NAMALWA (cell line): ENCODE measurements around the gene IGSF3.
"Not testable (repeated sequence)": the region's sequence is repeated elsewhere in the genome, so short reads cannot be mapped to it uniquely, and the experiment has no call there.

Experiments
- DNase-seq: peaks from one replicate; pipeline ENCODE4 v3.0.0-alpha.2; 2015; ENCODE audit warnings: low spot score

Gene IGSF3

GRCh38 chr1:116629441-116629840 lies 38.1 kb downstream of the IGSF3 start:
- DNase-seq: not testable (repeated sequence)

GRCh38 chr1:116628448-116628847 lies 39.1 kb downstream of the IGSF3 start:
- no peak for DNase-seq

- DNase-seq: not testable (repeated sequence)
Observed at GRCh38 chr1:116627357-116627756, 40.2 kb downstream of the IGSF3 start.

DNA sequence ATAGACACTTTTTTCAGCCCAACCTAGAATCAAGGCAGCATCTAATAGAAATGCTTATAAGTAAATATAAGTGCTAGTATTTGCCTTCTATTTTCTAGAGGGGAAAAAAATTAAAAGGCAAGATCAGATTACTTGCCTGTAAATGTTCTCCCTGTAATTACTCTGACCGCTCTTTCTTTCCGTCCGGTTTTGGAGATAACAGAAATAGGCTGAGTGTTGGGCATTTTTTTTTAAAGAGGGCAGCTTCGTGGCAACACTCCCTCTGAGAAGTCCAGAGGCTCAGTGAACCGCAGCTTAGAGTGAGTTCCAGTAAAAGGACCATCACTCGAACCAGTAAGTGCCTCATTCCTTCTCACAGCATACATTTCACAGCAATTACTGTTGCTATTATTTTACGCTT lies 40.6 kb downstream of the IGSF3 start:
- not testable (repeated sequence) for DNase-seq

GRCh38 chr1:116625155-116625554 lies 42.4 kb downstream of the IGSF3 start:
- not testable (repeated sequence) for DNase-seq

DNA sequence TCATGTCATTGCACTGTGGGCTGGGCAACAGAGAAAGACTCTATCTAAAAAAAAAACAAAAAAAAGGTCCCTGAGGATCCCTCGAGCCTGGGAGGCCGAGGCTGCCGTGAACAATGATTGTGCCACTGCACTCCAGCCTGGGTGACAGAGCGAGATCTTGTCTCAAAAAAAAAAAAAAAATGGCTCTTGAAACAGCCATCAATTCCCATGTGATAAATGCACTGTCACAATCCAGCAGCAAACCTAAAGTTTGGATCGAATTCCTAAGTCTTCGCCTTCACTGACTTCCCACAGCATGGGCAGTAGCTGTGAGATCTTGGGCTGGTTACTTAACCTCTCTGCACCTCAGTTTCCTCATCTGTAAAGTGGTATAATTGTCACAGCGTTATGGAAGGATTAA lies 43.5 kb downstream of the IGSF3 start:
- DNase-seq: no peak

DNA sequence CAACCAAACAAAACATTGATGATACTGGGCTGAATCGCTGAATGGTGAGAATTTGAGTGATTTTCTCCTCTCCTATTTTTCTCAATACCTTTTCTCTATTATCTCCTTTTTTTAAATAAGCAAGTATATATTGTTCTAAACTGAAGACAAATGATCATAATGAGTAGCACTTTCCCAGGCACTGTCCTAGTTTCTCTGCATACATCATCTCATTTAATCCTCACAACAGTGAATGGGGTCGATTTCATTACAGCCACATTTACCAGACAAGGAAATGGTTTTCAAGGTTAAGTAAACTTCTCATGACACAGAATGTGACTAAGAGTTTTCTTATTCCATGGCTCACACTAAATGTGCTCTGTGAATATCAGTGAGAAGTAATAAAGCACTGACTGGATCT lies 45.0 kb downstream of the IGSF3 start:
- not testable (repeated sequence) for DNase-seq

- not testable (repeated sequence) for DNase-seq
Observed at GRCh38 chr1:116621756-116622155, 45.8 kb downstream of the IGSF3 start.

GRCh38 chr1:116620392-116620791 lies 47.1 kb downstream of the IGSF3 start:
- DNase-seq: not testable (repeated sequence)

GRCh38 chr1:116619106-116619505 lies 48.4 kb downstream of the IGSF3 start:
- not testable (repeated sequence) for DNase-seq

- not testable (repeated sequence) for DNase-seq
Observed at GRCh38 chr1:116617808-116618207, 49.7 kb downstream of the IGSF3 start.

- not testable (repeated sequence) for DNase-seq
Observed at GRCh38 chr1:116613825-116614224, 53.7 kb downstream of the IGSF3 start.

GRCh38 chr1:116609801-116610371 lies 57.6 kb downstream of the IGSF3 start:
- DNase-seq: not testable (repeated sequence)

- DNase-seq: not testable (repeated sequence)
Observed at GRCh38 chr1:116608841-116609240, 58.7 kb downstream of the IGSF3 start.

DNA sequence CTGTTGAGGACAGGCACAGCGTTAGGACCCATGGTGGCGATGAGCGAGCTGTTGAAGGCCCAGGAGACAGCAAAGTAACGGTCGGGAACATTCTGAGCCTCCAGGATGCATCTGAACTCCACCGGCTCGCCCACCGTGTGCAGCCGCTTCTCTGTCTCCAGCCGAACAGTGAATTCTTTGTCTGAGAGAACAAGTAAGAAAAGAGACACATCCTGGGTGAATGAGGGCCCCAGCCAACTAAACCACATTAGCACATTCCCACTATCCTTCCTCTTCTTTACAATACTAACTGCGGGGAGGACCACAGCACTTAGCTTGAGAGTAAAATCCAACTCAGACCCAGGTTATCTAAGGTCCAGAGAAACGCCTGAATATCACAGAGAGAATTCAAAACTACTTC lies 59.4 kb downstream of the IGSF3 start:
- not testable (repeated sequence) for DNase-seq

DNA sequence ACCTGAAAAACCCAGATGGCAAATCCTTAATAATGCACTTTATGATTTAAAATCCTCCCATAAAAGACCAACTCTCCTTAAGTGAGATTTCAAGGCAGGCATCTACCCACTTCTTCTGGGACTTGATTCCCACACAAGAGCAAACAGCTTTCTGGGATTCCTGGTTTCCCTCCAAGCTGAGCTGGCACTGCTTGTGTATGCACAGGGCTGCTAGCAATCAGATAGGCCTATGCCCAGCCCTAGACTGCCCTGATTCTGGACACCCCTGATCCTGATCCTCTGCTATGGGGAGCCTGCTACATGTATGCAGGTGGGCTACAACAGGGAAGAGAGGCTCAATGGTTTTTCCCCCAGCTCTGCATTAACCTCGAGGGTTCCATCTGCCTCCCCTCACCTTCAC lies 60.1 kb downstream of the IGSF3 start:
- DNase-seq: not testable (repeated sequence)

GRCh38 chr1:116606067-116606466 lies 61.5 kb downstream of the IGSF3 start:
- DNase-seq: not testable (repeated sequence)

DNA sequence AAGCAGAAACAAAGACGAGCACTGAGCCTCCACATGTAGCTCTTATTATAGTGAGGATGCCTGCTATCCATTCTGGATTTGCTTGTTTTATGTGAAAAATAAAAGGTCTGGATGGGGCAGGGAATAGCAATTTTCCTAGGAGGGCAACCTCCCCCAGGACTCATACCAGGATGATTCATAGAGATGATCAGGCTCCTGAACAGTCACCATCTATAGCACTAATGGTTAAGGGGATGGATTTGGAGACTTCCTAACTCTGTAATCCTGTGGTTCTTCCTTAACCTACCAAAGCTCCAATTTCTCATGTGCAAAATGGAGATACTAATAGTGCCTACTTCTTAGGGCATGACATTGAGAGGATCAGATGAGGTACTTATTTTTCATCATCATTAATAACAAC lies 62.2 kb downstream of the IGSF3 start:
- no peak for DNase-seq

DNA sequence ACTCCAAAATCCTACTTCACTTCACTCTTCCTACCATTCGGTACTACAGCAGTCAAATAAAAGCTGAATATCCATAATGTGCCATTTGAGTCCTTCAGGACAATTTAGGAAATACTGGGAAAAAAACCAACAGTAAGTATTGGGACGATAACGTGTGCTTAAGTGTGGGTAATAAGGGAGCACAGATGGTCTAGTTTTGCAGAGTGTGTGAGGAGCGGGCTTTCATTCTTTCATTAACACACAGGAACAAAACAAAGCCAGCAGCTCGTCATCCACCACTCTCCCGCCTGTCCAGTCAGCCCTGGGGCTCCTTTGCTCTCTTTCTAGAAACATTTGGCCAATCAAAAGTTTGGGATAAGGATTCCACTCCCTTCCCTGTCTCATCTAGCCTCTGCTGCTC lies 63.1 kb downstream of the IGSF3 start:
- DNase-seq: not testable (repeated sequence)

DNA sequence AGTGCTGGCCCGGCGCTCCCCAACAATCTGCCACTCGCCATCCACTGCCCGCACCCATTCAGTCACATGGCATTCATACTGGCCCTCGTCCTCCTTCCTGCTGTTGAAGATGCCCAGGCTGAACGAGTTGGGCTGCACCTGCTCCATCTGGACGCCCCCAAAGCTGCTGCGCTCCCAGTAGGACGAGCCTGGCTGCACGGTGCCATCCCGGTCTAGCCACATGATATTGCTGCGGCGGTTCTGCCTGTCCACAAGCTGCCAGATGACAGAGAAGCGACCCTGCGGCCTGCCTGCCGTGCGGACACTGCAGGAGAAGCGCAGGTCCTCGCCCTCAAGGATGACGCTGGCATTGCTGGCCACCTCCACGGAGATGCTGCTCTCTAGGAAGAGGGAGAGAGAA lies 63.9 kb downstream of the IGSF3 start:
- not testable (repeated sequence) for DNase-seq

DNA sequence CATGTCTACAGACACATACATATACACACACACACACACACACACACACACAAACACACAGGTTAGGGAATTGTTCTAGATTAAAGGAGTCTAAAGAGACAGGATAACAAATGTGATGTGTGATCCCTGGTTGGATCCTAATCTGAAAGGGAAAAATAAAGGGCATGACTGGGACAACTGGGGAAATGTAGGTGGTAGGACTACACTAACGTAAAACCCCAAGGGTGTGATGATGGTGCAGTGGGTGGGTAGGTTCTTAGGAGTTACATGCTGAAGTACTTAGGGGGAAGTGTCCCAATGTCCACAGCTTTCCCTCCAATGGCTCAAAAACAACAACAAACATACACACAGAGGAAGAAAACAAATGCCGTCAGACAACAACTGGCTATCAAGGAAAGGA lies 68.2 kb downstream of the IGSF3 start:
- not testable (repeated sequence) for DNase-seq

DNA sequence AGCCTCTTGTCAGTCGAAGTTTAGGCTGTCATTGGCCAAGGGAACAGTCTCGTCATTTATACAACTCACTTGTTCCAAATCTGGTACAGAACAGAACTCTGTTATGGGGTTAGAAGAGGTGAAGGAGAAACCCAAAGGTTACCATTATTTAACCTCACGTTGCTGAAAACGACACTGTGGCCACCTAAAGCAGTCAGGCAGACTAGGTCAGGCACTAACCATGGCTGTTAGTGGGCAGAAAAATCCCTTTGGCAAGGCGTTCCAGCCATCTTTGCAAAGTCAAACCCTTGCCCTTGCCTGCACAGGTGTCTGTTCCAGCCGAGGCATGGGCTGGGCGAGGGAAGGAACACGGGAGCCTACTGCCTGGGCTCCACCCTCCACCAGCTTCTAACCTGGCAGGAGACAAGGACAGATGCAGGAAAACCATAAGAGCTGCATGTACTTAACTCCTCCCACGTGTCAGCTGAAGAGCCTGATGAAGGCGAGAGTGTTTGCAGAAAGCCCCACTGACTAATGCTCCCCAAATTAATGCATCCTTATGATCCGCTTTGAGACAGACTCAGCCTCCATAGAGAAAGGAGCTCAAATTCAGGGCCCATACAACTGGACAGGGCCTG lies 69.0 kb downstream of the IGSF3 start:
- DNase-seq: not testable (repeated sequence)

GRCh38 chr1:116597388-116597787 lies 70.1 kb downstream of the IGSF3 start:
- DNase-seq: not testable (repeated sequence)
